NCI-H2196 (cell line): ENCODE measurements around the gene KCND2.
A peak's percentile ranks its signal among the peaks of the same experiment; 100 is the strongest.

ENCODE experiments used
- DNase-seq: peaks from one replicate; lab custom pipeline; 2025; ENCODE audit not compliant: unreplicated experiment; lab: John Stamatoyannopoulos, UW

Gene KCND2

GRCh38 chr7:120480472-120480871, 207.5 kb downstream of the KCND2 start:
- DNase-seq, result no peak

GRCh38 chr7:120480930-120481329, 208.0 kb downstream of the KCND2 start:
- DNase-seq, result no peak

GRCh38 chr7:120486164-120486563, 213.2 kb downstream of the KCND2 start:
- no peak for DNase-seq

- no peak for DNase-seq
These were observed 229.2 kb downstream of the KCND2 start for GRCh38 chr7:120502132-120502531.

GRCh38 chr7:120502825-120503224, 229.8 kb downstream of the KCND2 start:
- no peak for DNase-seq

GRCh38 chr7:120504386-120504785, 231.4 kb downstream of the KCND2 start:
- DNase-seq, result no peak

GRCh38 chr7:120505770-120506169, 232.8 kb downstream of the KCND2 start:
- DNase-seq, result no peak

- no peak for DNase-seq
These were observed 239.7 kb downstream of the KCND2 start for GRCh38 chr7:120512701-120513100.

GRCh38 chr7:120519224-120519623, 246.2 kb downstream of the KCND2 start:
- no peak for DNase-seq

- DNase-seq, result no peak
These were observed 249.1 kb downstream of the KCND2 start for GRCh38 chr7:120521761-120522737.

- no peak for DNase-seq
These were observed 251.0 kb downstream of the KCND2 start for GRCh38 chr7:120523985-120524384.

- no peak for DNase-seq
These were observed 254.0 kb downstream of the KCND2 start for GRCh38 chr7:120526902-120527509.

- DNase-seq, result no peak
These were observed 256.8 kb downstream of the KCND2 start for GRCh38 chr7:120529736-120530135.

- no peak for DNase-seq
These were observed 265.4 kb downstream of the KCND2 start for GRCh38 chr7:120538335-120538734.

- no peak for DNase-seq
These were observed 266.3 kb downstream of the KCND2 start for GRCh38 chr7:120539321-120539720.

- no peak for DNase-seq
These were observed 274.6 kb downstream of the KCND2 start for GRCh38 chr7:120547605-120548004.

GRCh38 chr7:120550494-120551048, 277.6 kb downstream of the KCND2 start:
- DNase-seq, result no peak

GRCh38 chr7:120553491-120553890, 280.5 kb downstream of the KCND2 start:
- no peak for DNase-seq

GRCh38 chr7:120554960-120555571, 282.1 kb downstream of the KCND2 start:
- peak; percentile 62 for DNase-seq

- DNase-seq, result no peak
These were observed 291.2 kb downstream of the KCND2 start for GRCh38 chr7:120564145-120564544.

GRCh38 chr7:120567204-120567603, 294.2 kb downstream of the KCND2 start:
- DNase-seq, result no peak
